Measurements from ENCODE around the gene EMC9.
"Not testable (repeated sequence)": the region's sequence is repeated elsewhere in the genome, so short reads cannot be mapped to it uniquely, and the experiment has no call there.

Gene EMC9

DNA sequence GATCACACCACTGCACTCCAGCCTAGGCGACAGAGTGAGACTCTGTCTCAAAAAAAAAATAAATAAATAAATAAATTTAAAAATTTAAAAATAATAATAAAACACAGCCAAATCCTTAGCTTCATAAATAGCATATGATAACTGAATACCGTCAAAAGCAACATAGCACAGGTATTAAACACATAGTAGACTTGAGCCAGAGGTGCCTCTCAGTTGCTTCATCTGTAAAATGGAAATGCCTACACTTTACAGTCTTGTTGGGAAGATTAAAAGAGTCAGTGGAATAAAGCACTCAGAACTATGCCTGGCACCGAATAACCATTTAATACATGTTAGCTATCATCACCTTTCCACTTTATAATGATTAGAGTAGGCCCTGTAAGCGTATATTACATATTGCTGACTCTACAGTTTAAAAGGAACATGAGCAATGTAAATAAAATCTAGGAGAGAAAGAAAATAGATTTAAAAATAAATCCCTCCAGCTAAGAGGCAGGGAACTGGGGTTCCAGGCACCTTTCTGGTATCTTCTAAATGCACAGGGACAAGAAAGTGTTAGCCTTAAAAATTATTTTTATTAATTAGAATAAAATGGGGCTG lies 34.6 kb downstream of the EMC9 start:
- no peak for DNase-seq

DNA sequence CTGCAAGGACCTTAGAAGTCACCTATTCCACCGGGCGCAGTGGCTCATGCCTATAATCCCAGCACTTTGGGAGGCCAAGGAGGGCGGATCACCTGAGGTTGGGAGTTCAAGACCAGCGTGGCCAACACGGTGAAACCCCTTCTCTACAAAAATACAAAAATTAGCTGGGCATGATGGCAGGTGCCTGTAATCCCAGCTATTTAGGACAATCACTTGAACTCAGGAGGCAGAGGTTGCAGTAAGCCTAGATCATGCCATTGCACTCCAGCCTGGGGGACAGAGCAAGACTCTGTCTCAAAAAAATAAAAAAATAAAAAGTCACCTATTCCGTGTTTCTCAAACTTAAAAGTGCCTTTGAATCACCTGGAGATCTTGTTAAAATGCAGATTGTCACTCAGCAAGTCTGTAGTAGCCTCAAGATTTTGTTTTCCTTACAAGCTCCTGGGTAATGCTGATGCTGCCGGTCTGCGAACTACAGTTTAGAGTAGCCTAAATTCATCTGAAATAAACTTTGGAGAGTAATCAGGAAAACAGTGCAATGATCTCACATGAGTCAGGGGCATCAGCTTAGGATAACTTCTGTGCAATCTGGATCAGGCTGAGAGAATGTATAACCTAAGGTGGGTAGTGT lies 35.7 kb downstream of the EMC9 start:
- not testable (repeated sequence) for DNase-seq

DNA sequence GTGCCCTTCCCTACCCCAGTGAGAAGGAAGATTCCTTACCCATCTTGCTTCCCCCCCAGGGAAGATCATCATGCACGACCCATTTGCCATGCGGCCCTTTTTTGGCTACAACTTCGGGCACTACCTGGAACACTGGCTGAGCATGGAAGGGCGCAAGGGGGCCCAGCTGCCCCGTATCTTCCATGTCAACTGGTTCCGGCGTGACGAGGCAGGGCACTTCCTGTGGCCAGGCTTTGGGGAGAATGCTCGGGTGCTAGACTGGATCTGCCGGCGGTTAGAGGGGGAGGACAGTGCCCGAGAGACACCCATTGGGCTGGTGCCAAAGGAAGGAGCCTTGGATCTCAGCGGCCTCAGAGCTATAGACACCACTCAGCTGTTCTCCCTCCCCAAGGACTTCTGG lies 37.9 kb downstream of the EMC9 start:
- no peak for DNase-seq

DNA sequence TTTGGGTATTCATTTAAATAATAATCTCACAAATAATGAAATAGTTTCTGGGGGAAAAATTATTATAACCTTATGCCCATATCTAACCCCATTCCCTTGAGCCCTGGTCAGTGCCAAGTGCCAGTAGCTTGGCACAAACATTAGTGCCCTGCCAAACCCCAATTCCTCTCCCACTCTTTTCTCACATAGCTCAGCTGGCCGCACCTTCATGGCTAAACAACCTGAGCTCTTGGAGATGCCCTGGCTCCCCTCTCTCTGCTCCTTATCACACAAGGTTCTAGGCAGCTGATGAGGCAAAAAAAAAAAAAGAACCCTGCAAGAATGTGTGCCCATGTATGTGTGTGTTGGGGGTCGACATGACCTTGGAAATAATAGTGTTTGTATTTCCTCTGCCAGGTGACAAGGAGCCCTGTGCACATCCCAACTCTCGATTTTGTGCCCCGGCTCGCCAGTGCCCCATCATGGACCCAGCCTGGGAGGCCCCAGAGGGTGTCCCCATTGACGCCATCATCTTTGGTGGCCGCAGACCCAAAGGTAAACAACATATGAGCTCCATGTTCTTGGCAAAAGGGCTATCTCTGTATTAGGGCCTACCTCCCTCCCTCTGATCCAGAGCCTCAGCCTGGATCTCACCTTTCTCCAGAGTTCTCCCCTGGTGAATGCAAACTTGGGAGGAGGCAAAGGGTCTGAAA lies 38.9 kb downstream of the EMC9 start:
- DNase-seq = no peak

DNA sequence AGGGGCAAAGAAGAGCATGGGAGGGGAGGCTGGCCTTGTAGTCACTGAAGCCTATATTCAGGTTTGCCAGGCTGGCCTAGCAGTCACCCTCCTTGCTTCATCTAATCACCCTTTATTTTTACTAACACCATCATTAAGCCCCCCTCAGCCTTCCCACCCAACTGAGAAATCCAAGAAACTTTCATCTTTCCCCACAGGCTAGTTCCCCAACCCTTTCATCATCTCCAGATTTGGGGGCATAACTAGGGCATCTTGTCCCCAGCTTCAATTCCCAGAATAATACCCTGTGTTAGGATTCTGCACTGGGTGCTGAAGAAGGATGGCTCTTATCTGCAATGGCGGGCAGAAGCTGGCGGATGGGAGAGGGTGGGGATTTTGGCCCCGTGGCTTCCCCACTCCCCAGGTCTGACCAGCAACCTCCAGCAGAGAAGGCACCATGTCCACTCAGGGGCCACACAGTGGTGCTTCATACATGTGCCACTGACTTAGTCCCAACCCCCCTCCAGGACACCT lies 40.4 kb downstream of the EMC9 start:
- no peak for DNase-seq

DNA sequence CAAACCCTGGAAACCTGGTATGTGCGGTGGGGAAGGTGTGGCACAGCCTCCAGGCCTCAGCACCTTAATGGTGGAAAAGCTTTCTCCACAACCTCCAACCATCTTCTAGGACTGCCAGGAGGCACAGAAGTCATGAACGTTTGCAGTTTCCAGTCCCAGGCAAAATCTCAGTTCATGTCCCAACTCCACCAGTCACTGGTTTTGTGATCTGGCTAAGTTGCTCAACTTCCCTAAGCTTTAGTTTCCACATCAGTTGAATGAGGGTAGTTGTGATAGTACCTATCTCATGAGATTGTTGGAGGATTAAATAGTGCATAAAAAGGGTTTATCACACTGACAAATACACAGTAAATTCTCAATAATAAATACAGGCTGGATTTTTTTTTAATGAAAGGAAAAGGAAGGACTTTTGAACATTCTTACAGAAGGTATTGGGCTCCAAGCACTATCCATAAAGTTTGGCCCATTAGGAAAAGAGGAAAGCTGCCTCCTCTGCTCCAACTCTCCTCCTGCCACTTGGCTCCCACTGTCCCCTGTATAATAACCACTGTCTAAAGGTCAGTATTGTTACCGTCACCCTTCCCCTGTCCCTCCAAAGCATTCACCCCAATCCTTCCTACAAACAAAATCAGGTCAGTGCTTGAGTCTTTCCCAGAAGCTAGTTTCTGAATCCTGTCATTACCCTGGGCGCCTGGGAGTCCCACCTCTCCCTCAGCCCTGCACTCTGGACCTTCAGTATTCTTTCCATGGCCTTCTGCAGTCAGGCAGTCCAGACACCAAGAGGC lies 41.0 kb downstream of the EMC9 start:
- no peak for DNase-seq

DNA sequence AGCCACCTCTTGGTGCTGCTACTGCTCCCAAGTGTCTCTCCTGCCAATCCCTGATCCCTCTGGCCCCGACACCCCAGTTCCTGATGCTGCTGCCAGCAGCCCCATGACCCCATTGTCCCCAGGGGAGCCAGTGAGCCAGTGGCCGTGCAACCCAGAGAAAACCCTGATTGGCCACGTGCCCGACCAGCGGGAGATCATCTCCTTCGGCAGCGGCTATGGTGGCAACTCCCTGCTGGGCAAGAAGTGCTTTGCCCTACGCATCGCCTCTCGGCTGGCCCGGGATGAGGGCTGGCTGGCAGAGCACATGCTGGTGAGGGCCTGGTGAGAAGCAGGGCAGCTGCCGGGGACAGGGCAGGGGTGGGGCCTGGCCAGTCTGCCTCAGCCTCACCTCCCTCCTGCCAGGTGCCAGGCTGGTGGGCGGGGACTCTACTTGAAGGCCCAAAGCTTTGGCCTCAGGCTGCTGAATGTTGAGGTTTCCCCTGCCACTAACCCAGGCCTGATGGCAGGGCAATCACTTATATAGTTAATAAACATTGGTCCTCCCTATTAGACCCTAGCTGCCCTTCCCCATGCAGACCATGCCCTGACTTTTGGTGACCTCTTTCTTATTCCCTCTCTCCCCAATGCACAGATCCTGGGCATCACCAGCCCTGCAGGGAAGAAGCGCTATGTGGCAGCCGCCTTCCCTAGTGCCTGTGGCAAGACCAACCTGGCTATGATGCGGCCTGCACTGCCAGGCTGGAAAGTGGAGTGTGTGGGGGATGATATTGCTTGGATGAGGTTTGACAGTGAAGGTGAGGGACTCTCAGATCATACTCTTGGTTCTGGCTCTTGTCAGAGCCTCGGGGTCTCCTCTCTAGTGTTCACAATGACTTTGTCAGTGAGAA lies 42.2 kb downstream of the EMC9 start:
- no peak for DNase-seq

DNA sequence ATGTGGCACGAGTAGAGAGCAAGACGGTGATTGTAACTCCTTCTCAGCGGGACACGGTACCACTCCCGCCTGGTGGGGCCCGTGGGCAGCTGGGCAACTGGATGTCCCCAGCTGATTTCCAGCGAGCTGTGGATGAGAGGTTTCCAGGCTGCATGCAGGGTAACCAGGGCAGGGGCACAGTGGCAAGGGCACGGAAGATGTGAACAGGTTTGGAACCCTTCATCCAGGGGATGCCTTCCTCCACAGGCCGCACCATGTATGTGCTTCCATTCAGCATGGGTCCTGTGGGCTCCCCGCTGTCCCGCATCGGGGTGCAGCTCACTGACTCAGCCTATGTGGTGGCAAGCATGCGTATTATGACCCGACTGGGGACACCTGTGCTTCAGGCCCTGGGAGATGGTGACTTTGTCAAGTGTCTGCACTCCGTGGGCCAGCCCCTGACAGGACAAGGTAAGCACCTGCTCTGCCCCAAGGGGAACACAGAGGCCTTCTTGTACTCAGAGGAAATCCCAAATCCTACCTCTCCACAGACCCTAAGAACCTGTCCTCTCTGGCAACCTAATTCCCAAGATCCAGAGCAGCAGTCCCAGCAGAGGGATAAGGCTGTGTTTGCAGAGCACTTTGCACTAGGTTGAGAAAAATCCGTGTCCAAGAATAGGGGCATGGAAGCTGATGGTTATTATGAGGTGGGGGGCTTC lies 43.0 kb downstream of the EMC9 start:
- DNase-seq = no peak

DNA sequence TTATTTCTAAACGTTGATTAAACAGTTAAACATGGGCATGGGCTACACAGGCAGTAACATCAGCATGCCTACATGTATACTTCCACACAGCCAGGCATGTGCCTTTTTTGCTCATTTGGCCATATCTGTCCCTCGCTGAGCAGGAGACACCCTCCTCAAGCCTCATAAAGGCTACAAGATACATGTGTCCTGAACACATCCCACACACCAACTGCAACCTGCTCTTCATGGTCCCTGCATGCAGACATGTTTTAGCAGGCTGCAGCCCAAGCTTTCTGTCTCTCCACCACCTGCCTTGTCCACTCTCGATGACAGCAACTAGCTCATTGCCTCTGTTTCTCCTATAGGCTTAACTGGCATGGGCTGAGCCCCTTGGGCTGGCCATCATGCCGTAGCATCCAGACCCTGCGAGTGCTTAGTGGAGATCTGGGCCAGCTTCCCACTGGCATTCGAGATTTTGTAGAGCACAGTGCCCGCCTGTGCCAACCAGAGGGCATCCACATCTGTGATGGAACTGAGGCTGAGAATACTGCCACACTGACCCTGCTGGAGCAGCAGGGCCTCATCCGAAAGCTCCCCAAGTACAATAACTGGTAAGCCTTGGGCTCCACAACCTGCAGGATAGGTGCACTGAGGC lies 44.7 kb downstream of the EMC9 start:
- DNase-seq = no peak

DNA sequence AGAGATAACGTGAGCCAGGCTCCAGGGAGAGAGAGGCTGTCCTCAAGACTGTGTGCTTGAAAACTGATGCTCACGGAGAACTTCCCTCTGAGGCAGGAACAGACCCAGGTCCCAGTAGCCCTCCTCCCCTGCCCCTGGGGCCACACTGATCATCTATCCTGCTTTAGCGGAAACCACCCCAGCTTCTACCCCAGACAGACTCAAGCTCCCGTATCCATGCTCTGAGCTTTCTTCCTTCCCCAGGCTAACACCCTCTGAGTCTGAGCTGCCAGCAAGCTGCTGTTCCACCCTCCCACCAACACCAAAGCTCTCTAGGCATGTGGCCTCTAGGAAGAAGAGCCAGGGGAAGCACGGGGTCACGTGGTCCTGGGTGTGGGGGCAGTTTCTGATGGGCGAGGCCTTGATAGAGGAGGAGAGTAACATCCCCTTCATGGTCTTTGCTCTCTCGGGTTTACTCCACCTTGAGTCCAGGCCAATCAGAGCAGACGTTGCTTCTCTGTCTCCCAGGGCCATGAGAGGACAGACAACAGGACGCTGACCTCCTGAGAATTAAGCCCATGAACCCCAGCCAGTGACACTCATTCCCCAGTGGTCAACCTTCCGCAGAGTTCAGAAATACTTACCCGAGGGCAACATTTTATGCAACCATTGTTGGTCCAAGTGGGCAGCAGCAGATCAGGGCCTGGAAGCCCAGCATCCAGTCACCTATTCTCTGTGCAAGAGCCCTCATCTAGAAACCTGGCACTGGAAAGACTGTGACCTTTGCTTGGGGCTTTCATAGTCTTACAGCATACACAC lies 45.9 kb downstream of the EMC9 start:
- DNase-seq = peak; percentile 51

DNA sequence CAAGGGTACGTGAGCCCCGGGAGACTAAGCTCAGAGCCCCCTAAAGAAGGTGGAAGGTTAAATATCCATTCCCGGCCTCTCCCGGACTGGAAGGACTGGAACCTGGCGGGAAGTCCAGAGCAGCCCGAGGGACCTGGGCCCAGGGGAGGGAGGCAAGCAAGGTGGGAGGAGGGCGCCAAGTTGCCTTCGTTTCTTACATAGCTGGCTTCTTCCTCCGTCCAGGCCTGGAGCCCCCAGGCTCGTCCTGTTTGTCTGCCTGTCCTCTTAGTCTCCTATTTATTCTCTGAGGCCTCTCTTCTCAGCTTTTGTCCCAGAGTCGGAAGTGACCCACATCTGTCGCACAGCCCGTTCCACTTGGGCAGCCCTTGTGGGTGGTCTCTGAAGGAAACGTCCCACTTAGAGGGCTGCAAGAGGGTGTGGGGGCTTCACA lies 46.5 kb downstream of the EMC9 start:
- DNase-seq = peak; percentile 20

DNA sequence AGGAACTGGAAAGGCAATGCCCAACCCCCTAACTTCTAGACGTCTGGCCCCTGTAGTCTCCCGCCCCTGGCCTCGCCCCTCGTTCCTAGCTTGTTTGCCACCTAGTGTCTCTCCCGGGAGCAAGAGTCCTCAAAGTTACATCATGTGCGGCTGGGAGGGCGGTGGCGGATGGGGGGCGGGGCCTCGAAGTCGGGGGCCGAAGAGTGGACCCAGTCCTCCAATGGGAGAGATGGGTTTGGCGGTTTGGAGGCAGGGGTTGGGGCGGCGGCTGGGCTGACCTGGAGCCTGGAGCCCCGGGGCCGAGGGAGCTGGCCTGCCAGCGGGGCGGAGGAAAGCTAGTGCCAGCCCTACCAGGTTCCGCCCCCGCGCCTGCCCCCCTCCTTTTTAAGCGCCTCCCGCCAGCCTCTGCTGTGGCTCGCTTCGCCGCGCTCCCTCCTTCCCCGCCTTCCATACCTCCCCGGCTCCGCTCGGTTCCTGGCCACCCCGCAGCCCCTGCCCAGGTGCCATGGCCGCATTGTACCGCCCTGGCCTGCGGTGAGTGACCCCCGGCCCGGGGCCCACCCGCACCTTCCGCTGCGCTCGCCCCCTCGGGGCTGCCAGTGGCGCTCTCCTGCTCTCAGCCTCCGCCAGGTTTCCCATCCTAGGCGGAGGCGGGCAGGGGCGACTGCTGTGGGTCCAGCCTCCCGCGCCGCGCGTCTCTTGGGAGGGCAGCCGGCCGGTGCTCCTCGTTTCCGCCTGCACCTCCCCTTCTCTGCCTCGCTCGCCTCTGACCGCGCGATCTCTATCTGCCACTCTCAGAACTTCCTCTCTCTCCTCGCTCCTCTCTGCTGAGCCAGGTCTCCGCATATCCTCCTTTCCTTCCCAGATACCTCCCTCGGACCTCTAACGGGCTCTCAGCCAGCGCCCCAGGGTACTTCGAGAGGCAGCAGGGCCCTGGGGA lies 47.2 kb downstream of the EMC9 start, which contains the start of gene PCK2:
Gene PCK2, plus strand, starts transcription at position 411 of the 940 bp plus-strand sequence. Its CDS starts 95 bp downstream, at position 506.
- DNase-seq = peak; percentile 88

DNA sequence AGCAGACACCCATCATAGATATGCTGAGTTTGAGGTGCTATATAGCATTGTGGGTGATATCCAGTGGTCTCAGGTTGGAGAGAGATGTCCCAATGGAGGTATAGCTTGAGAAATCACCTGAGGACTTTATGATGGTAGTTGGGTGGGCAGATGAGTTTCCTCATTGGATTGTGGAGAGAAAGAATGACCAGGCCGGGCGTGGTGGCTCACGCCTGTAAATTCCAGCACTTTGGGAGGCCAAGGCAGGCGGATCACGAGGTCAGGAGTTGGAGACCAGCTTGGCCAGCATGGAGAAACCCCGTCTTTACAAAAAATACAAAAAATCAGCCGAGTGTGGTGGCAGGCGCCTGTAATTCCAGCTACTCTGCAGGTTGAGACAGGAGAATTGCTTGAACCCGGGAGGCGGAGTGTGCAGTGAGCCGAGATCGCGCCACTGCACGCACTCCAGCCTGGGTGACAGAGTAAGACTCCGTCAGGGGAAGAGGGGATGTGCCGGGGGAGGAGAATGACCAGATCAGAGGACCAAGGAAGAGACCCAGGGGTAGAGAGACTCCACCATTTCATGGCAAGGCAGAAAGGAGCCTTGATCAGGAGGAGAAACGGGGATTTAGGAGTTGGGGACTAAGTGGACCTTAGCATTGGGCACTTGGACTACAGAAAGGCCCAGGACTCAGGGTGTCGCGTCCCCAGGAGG lies 48.0 kb downstream of the EMC9 start:
- DNase-seq = no peak

DNA sequence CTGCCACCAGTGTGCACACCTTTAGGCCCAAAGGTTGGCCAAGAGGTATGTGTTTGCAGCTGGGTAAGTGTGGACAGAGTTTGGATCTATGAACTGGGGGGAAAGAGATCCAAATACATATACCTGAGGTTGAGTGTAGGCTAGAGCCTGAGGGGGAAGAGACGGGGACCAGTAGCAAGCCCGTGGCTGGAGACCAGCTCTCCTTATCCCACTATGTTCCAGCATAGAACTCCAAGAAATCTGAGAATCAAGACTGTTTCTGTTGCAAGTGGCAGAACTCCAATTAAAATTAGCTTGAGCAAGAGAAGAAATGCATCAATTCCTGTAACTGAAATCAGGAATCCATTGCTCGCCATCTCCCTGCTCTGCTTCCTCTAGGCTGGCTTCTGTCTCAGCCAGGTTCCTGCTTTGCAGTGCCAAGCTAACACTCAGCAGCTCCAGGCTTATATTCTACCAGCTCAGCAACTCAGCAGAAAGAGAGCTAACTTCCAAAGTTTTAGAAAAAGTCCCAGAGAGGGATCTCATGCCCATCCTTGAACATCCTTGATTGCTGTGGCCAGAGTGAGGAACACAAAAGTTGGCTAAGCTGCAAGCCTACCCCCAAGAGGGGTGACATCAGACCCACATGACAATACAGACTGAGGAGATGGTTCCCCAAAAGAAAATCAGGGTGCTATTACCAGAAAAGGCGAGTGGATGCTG lies 48.7 kb downstream of the EMC9 start:
- DNase-seq = no peak

DNA sequence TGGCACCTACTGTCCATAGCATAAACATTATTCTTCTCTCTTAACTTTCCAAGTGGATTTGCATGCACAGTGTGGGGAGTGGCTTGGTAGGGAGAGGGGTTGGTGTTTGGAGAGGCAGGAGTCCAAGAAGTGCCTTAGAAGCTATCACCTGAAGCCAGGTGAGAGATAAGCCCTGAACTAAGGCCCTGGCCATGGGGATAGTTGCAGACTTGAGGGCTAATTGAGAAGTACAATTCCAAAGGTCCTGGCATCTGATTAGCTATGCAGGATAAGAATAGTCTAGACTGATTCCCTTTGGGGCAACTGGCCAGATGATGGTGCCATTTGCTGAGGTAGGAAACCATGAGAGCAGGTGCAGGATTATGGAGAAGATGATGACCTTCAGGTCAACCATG lies 49.3 kb downstream of the EMC9 start:
- DNase-seq = no peak

DNA sequence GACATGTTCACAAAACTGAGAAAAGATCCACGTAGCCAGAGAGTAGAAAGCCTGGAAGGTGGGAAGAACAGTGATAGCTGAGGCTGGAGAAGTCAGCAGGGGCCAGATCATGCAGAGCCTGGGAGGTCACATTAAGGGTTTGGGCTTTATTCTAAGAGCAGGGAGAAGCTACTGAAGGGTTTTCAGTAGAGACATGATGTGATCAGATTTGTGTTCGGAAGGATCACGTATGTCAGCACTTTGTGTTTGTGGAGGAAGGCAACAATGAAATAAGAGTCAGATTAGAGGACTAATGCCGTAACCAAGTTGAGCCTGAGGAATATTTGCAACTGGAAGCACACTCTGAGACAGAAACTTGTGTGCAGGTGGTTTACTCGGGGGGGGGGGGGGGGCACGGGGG lies 51.5 kb downstream of the EMC9 start:
- no peak for DNase-seq

All from stimulated activated CD4-positive, alpha-beta T cell treated with anti-CD3 and anti-CD28 coated beads, Interleukin-12 subunit alpha, Interleukin-12 subunit beta, amount 100 ng/mL, for 4 hours (primary cell).